ENCODE measurements around the gene CABS1.

Gene CABS1

DNA sequence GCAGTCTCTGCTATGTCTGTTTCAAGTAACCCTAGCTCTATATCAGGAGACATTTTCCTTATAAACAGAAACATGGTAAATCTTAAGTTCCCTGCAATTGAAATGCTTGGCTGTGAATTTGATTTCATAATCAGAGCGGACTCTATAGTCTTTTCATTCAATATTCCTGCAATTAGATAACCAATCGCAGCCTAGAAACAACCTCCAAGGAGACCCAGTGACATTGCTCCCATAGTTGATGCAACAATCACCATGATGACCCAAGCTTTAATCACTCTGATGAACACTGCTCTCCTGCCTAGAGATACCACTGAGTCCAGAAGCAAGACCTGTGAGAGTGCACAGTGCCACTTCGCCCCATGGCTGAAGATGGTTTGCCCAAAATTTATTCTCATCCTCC is at the start of gene CABS1:
TSS of gene CABS1 (plus strand) at position 301 of the 400 bp plus-strand sequence. CDS start at position 360, 59 bp downstream.
- DNase-seq (ENCODE audit: low spot score) = no peak

DNA sequence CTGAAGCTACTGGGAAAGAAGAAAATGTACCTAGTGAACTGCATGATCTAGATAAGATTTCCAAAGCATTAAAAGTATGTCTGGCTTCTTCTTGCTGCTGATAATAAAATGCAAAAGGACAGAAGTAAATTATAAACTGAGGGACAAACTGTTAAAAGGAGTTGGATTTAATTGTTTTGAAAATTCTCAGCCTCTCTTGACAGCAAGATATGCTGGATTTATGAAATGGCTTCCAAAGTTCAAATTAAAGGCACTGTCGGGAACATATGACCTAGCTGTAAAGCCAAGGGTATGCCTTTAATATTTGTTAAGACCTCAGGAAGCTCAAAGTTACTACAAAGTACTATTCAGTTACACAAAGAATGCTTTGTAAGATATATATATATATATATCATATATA is 46.1 kb upstream of the CABS1 start:
- DNase-seq (ENCODE audit: low spot score) = no peak

DNA sequence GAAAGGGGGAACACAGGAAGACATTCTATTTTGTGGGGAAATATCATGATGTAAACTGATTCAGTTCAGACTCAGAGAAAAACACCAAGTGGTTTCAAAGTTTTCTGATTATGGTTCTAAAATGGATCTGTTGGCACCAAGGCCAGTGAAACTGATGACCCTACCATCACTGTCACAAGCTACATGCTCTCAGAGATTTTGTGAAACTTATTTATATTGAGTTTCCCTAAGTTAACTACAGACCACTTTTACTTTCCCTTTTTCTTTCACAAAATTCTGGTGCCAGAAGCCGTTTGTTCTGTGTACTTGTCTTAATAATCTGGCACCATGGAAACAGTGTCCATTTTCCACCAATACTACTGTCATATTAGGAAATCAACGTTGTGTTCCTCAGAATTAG is 43.4 kb upstream of the CABS1 start:
- no peak for DNase-seq (ENCODE audit: low spot score)

GRCh38 chr4:70297576-70297975 is 37.2 kb upstream of the CABS1 start:
- no peak for DNase-seq (ENCODE audit: low spot score)

DNA sequence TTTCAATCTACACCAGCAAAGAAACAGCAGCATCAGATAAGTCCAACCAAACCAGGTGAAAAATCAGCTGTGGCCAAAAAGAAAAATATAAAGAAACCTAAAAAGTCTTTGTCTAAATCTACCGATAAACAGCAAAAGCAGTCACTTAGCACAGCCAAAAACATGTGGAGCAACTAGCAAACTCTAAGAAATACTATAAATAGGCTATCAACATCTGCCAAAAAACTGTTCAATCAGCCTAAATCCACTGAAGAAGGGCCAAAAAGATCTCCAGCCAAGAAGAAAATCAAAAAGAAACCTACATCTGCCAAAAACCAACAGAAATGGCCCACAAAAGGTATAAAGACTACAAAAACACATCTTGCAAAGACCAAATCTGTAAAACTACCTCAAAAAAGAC is 36.7 kb upstream of the CABS1 start:
- DNase-seq (ENCODE audit: low spot score) = no peak

DNA sequence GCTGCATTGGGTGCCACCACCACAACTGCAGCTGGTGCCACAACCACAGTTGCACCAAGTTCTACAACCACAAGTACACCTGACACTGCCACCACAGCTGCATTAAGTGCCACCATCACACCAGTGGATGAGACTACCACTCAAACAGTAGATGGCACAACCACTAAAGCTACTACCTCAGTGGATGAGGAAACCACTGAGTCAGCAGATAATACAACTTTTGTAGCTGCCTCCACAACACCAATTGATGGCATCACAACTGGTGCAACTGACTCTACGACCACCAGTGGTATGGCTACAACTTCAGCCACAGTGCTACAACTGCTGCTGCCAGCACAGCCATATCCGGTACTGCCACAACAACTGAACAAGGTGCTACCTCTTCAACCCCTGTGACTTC is 35.1 kb upstream of the CABS1 start:
- no peak for DNase-seq (ENCODE audit: low spot score)

DNA sequence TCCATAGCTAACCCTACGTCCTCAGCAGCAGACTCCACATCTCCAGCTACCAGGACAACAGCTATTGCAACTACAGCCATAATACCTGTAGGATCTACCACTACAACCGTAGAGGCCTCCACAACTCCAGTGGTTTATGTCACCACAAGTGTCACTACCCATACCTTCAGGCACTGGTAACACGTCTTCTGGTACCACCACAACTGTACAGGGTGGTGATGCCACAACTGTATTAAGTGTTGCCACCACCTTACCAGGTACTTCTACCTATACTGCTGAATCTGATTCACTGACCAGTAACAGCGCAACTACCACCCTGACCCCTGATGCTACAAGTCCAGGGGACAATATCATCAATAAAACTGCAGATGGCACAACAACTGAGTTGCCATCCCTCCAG is 34.6 kb upstream of the CABS1 start:
- DNase-seq (ENCODE audit: low spot score) = no peak

GRCh38 chr4:70303090-70303489 is 31.7 kb upstream of the CABS1 start:
- DNase-seq (ENCODE audit: low spot score) = no peak

DNA sequence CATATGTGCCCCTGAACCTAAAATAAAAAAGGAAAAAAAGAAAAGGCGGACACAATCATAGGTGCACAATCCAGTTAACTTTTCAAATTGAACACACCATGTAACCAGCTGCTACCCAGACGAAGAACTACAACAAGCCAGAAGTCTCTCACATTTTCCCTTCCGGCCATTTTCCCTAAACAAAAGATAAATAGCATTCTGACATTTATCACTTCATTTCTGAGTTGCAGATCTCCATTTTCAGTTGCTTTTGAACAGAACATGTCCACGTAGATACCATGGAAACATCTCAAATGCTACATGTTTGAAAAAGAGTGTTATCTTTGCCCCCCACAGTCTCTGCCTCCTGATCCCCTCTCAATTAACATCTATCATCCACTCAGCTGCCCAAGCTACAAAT is 29.2 kb upstream of the CABS1 start:
- no peak for DNase-seq (ENCODE audit: low spot score)

GRCh38 chr4:70306076-70306475 is 28.7 kb upstream of the CABS1 start:
- no peak for DNase-seq (ENCODE audit: low spot score)

GRCh38 chr4:70313736-70314135 is 21.0 kb upstream of the CABS1 start:
- DNase-seq (ENCODE audit: low spot score) = no peak

DNA sequence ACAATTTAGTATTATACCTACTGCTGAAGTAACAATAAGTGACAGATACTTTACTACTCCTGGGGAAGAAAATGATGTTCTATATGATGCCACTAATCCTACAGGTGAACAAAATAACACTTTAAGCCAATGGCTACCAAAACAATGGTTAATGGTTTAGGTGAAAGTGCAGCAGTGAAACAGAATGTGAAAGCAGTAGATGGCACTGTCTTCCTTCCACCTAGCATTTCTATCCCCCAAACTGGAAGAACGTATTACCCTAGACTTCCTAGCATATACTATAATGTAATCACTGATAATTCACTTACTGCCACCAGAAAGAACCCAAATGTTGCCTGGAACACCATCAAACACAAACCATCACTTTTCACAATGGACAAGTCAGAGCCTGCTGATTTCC is 18.9 kb upstream of the CABS1 start:
- DNase-seq (ENCODE audit: low spot score) = no peak

DNA sequence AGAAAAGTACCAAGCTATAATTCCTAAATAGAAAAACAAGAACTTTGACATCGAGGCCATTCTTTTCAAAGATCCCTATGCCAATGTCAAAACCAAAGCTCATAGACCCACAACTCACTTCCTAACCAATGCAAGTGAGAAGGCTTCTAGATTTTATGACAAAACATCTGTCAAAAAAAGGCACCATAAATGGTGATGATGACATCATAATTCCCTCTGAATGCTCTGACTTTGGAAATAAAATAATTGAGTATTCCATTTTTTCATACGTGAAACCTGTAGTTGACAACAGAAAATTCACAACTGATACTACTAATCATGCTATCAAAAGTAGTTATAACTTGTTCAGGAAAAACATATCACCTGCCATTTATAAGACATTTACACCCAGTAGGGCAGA is 8.7 kb upstream of the CABS1 start:
- no peak for DNase-seq (ENCODE audit: low spot score)

- DNase-seq (ENCODE audit: low spot score) = no peak
These were observed 1.3 kb downstream of the CABS1 start for GRCh38 chr4:70336043-70336442.

- DNase-seq (ENCODE audit: low spot score) = no peak
These were observed 3.2 kb downstream of the CABS1 start for GRCh38 chr4:70337886-70338420.

DNA sequence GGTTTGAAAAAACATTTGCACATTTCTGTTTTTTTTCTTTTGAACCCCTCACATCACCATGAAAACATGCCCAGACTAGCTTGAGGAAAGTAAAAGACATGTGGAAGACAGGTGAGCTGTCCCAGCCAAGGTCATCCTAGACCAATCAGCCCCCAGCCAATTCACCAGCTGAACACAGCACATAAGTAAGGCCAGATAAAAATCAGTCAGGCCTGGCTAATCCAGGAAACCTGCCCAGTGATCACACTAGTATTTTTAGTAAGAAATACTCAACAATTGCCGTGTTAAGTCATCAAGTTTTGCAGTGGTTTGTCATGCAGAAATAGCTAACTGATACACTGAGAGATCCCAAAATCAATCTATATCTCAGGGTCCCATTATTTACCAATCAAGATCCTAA is 21.4 kb downstream of the CABS1 start:
- no peak for DNase-seq (ENCODE audit: low spot score)

DNA sequence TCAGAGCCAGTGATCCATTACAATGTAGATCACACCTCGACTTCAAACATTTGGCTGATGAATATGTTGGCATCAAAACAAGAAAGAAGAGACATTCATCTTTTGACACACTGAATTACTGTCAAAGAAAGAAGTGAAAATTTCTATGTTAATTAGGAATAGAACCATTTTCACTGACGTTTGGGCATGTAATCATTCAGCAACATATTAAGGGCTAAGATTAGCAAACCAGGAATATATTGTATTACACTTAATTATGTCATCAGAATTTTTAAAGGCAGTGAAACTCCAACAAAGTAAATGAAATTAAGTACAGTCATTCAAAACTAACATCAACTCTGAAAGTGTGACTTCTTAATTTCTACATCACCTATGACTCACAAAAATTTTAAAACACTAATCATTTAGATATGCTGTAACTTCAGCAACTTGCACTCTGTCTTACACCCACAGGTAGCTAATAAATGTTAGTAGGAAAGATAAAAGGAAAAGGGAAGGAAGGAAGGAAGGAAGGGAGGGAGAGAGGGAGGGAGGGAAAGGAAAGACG is 24.4 kb downstream of the CABS1 start:
- no peak for DNase-seq (ENCODE audit: low spot score)

GRCh38 chr4:70360460-70360859 is 25.7 kb downstream of the CABS1 start, which contains the start of gene SMR3A:
TSS of gene SMR3A (plus strand) at chr4:70360760. CDS start at chr4:70362116, 1,356 bp downstream.
- DNase-seq (ENCODE audit: low spot score) = no peak

DNA sequence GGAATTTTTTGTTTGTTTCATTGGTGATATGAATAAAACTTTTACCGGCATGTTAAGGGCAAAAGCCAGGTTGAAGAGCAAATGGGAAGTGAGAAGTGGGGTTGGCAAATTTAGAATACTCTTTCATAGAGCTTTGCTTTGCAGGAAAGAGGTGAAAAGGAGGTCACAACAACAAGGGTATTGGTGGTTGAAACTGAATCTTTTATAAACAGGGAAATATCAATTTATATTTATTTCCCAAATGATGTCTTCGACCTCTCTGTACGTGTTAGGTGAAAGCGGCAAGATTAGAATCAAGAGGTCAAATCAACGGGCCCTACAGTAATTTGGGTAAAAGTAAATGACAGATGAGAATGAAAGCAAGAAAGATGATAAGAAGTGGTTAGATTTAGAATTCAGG is 29.2 kb downstream of the CABS1 start:
- no peak for DNase-seq (ENCODE audit: low spot score)

DNA sequence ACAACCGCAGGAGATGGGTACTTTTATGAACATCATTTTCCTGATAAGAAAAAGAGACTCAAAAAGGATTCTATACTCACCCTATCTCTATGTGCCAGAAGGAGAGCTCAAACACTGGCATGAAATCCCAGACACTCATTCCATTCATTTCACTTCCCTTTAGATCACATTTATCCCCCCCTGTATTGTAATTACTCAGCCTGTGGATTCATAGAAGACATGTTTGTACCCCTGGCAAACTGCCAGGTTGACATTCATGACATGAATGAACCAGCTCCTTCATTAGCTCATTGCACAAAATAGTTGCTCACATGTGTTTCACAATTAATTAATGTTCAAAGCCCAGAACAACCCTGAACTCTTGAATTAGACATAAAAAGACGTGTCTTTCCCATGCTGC is 30.7 kb downstream of the CABS1 start:
- no peak for DNase-seq (ENCODE audit: low spot score)

- DNase-seq (ENCODE audit: low spot score) = no peak
These were observed 33.0 kb downstream of the CABS1 start for GRCh38 chr4:70367813-70368212.

- no peak for DNase-seq (ENCODE audit: low spot score)
These were observed 37.2 kb downstream of the CABS1 start for GRCh38 chr4:70371987-70372386.

- no peak for DNase-seq (ENCODE audit: low spot score)
These were observed 38.0 kb downstream of the CABS1 start for GRCh38 chr4:70372760-70373159.

DNA sequence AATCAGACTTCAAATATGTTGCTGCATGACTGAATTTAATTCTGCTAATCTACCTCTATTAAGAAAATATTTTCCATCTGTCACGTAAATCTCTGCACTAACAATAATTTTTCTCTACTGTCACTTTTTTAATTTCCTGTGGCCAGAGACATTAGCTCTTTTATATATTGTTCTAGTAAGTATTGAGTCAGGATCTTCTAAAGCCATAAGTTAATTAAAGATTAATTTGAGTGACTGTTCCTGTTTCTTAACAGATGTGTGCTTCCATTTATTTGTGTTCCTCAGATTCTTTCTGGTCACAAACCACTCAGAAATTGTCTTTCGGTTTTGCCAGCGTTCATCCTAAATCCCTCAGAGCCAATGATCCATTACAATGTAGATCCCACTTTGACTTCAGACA is 45.8 kb downstream of the CABS1 start:
- DNase-seq (ENCODE audit: low spot score) = no peak

All from cerebellar cortex (tissue), 1 donor.